HG03439 (cell line): ENCODE results near the gene ANKMY1.
"Not testable (repeated sequence)": the region's sequence is repeated elsewhere in the genome, so short reads cannot be mapped to it uniquely, and the experiment has no call there.

Source experiments
- ATAC-seq: cut with Tn5 transposase; IDR thresholded peaks from one replicate; pipeline ENCODE4 v1.9.1; 2021; ENCODE audit warnings: mild to moderate bottlenecking, moderate library complexity; ENCODE audit not compliant: unreplicated experiment

Gene ANKMY1

GRCh38 chr2:240569523-240569997, 11.8 kb upstream of the ANKMY1 start:
- ATAC-seq, result no peak

DNA sequence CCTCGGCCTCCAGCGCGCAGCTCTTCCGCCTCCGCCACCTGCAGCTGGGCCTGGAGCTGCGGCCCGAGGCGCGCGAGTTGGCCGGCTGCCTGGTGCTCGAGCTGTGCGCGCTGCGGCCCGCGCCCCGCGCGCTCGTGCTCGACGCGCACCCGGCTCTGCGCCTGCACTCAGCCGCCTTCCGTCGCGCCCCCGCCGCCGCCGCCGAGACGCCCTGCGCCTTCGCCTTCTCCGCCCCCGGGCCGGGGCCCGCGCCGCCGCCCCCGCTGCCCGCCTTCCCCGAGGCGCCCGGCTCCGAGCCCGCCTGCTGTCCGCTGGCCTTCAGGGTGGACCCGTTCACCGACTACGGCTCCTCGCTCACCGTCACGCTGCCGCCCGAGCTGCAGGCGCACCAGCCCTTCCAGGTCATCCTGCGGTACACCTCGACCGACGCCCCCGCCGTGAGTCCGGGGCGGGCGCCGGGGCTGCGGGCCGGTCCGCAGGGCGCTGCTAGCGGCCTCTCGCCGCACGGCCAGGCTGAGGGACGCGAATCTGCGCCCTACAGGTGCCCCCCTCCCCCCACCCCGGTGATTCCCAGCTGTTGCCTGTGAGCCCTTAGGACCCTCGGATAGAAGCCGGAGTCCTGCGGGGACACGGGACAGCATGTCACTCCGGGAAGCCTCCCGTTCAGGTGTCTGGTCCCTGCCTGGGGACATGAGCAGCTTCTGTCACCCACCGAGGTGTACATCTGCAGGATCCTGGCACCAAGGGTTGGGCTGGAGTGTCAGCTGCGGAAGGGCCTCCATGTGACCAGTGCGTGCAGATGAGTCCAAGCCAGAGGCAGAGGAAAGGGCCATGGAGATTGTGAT, 11.1 kb upstream of the ANKMY1 start:
- ATAC-seq, result no peak

DNA sequence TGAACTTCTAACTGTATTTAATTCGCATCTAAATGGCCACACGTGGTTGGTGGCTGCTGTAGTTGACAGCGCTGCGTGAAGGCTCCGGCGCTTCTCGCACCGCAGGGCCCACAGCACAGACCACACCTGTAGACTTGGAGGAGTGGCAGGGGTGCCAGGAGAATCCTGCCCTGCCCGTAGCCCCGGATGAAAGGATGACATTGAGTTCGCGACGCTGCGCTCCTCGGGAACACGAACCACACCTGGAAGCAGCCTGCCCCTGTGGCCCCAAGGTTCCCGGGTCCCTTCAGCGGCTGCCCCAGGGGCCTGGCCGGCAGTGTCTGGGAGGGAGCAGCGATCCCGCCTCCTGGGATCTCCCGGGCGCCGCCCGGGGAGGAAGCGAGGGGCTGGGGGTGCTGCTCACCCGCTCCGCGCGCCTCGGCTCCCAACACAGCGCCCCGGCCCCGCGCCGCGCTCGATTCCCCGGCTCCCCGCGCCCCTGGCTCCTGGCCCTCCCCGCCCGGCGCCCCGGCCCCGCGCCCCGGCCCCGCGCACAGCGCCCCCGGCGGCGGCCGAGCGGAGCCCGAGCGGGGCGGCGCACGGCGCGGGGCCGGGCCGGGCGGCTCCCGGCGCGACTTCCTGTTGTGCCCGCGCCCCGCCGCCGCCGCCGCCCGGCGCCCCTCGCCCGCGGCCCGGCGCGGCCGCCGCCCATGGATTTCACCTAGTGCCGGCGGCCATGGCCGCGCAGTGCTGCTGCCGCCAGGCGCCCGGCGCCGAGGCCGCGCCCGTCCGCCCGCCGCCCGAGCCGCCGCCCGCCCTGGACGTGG, 10.3 kb upstream of the ANKMY1 start, which contains the start of gene RNPEPL1:
Gene RNPEPL1, plus strand, starts transcription at position 613 of the 806 bp plus-strand sequence. Its CDS starts 103 bp downstream, at position 716.
- no peak for ATAC-seq

DNA sequence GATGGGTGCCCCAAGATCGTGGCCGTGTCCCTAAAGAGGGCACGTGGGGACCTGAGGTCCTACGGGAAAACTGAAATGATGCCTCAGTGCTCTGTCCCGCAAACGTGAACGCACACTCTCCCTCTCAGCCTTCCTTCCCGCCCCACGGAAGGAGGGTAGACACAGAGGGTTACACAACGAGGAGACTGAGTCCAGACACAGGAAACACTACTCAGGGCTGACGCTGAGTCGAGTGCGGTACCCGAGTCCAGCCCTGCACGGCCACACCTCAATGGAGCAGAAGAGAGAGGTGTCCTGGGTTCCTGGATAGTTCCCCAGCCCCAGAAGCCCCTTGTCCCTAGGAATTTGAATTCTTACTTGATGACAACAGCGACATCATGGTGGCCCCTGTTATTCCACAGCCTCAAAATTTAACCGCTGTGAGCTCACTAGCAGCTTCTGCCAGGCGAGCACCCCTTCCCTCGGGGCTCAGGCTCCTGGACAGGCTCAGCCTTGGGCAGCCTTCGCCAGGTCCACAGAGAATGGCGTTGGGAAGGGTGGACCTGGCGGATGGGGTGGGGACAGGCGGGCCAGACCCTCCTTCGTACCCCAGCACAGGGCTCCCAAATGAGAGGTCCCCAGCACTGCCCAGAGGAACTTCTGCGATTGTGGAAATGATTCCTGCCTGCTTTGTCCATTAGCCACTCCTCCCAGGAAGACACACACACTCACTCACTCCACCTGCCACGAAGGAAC, 9.5 kb upstream of the ANKMY1 start:
- no peak for ATAC-seq

DNA sequence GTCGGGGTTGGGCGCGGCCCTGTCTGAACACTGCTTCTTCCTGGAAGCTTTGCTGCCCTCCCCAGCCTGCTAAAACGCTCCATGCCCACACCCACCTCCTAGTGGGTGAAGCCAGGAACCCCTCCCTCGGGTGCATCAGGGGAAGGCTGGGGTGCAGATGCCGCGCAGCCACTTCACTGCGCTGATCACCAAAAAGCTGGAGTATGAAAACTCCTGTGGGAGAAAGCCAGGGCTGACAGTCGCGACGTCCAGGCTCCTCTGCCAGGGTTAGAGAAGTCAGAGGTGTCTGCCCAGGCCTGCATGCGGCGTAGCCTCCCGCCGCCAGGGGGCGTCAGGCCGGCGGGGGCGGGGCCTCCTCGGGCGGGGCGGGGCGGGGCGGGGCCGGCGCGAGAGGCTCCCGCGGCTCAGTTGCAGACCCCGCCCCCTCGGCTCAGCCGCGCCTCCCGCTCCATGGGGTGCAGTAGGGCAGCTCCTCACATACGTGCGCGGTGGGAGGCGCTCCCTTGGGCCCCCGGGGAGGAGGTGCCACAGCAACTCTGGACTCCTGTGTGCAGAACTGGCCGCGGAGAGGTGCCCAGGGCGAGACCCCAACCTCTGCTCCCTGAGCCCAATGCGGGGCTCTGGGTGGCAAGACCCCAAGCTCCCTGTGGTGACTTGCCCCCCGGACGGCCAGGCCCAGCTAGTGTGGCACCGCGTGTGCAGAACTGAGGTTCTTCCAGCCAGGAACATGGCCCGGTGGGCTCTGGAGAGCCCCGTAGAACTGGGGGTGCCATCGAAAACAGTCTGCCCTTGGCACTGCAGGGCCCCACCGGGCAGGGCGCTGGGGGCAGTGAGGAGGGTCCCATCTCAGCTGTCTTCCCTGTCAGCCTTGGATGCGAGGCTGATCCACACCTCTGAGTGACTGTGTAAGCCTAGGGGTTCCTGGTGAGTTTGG, 8.7 kb upstream of the ANKMY1 start:
- peak; percentile 49 for ATAC-seq

DNA sequence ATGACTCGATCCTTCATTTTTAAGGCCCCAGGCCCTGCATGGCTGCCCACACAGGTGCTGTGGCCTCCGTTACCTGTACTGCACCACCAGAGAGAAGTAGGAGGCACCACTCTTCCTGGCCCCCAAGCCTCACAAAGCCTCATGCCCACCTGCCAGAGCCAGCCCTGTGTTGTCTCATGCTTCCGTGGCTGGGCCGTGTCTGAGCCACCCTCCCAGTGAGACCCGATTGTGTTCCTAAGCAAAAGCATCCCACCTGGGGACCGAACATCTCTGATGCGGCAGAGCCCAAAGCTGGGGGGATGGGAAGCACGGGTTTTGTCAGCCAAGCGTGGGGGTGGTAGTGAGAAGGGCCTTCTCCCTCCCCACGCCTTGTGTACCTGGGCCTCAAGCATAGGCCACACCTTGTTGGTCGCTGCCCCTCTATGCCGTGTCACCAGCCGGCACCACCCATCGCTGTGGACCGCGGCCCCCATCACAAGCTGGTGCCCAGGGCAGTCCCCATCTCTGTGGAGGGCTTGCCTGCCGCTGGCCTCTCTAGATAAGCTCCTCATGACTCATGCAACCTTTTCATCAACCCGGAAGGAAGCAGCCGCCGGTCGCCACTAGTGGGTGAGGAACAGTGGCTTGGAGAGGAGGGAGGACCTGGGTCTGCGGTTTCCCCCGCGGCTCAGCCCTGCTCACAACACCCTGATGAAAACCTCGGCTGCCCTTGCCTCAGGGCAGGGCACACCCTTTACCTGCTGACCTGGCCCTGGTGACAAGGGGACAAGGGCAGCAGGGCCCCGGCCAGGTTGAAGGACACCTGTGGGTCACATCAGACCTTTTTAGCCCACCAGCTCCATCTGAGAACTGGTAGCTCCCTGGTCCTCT, 7.8 kb upstream of the ANKMY1 start:
- peak; percentile 32 for ATAC-seq

GRCh38 chr2:240564561-240565332, 7.0 kb upstream of the ANKMY1 start:
- no peak for ATAC-seq

GRCh38 chr2:240563951-240564560, 6.3 kb upstream of the ANKMY1 start:
- no peak for ATAC-seq

DNA sequence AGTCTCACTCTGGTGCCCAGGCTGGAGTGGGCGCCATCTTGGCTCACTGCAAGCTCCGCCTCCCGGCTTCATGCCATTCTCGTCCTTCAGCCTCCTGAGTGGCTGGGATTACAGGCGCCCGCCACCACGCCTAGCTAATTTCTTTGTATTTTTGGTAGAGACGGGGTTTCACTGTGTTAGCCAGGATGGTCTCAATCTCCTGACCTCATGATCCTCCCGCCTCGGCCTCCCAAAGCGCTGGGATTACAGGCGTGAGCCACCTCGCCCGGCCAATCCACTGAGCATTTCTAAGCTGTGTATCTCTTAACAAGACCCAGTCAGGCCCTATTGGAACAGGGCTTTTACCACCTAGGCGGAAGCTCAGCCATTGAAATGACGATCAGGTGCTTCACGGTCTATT, 5.4 kb upstream of the ANKMY1 start:
- not testable (repeated sequence) for ATAC-seq

DNA sequence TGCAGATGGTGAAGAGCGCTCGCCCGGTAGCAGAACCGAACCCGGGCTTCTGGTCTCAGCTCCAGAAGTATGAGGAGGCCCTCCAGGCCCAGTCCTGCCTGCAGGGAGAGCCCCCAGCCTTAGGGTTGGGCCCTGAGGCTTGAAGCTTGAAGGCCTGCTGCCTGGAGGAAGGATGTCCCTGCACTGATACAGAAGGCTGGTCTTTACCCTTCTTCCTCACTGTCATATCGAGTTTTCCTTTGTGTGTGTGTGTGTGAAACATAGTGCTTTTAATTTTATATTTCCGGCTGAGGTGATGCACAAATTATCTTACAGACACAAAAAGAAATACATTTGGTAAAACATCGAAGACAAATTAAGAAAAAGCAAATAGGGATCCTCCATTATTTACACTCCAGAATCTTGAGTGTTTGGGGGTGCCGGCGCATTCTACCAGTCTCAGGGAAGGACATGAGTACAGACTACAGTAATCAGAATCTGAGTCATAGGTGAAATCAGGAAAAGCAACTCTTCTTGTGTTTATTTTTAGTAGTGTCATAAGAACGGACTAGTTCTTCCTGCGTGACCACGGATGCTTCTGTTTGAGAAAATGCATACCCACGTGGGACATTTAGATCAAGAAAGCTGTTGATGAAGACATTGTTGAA, 3.7 kb upstream of the ANKMY1 start:
- ATAC-seq, result no peak

DNA sequence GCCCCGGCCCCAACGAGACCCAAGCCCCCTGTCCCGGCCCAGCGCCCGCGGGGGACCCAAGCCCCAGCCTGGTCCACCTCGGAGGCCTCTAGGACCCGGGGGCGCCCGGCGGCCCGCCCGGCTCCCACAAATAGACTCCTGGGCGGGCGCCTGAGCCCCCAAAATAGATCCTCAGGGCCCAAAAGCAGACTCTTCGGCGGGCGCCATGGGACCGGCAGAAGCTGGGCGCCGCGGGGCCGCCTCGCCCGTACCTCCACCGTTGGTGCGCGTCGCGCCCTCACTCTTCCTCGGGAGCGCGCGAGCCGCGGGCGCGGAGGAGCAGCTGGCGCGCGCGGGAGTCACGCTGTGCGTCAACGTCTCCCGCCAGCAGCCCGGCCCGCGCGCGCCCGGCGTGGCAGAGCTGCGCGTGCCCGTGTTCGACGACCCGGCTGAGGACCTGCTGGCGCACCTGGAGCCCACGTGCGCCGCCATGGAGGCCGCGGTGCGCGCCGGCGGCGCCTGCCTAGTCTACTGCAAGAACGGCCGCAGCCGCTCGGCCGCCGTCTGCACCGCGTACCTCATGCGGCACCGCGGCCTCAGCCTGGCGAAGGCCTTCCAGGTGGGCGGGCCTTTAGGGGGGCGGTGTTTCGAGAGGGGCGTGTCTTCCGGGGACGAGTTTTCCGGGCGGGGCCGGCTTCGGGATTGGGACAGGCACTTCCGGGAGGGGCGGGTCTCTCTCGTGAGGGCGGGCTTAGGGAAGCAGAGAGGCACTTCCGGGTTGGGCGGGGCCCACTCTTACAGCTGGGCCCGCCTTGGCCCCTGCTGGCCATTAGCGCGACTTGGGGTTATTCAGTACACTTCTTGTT, 2.9 kb upstream of the ANKMY1 start:
- ATAC-seq, result peak; percentile 51

DNA sequence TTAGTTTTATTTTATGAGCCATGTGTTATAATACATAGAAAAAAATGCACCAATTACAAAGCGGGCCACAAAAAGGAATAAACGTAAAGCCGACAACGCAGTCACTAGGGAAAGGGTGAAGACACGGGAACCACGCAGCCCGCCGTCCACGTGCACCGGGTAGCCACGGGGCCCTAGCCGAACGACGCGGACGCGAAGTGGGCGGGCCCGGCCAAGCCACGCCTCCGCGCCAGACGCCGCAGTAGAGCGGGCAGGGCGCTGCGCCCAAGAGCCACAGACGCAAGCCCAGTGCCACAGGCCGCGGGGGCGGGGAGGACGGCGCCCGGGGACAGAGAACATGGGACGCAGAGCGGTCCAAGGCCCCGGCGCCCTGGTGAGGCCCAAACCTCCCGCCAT, 2.3 kb upstream of the ANKMY1 start, which contains the start of gene DUSP28:
Gene DUSP28, plus strand, starts transcription at position 274 of the 396 bp plus-strand sequence. CDS start 328 bp downstream, outside the sequence.
- ATAC-seq, result peak; percentile 55

DNA sequence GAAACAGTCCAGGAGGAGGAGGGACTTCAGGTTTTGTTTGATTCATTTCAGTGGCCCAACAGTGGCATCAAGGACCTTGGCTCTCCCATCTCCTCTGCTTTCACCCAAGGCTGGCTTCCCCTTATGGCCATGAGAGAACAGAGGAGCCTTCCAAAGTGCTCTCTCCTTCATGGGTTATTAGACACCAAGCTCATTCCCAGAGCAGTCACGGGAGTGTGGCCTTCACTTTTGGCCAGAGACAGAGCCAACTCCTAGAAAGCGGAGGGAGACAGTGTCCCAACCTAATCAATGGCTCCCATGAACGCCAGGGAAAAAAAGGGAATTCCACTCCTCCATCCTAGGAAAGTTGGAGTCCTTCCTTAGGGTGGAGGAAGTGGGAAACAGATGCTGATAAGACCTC, 1.5 kb upstream of the ANKMY1 start:
- ATAC-seq, result no peak

- ATAC-seq, result no peak
Observed at GRCh38 chr2:240558236-240558761, 511 bp upstream of the ANKMY1 start.

GRCh38 chr2:240557101-240557751, 562 bp downstream of the ANKMY1 start:
- no peak for ATAC-seq
